Gastroesophageal sphincter (tissue), 3 donors: Measurements from ENCODE around the gene TMEM214.

Source experiments
- CTCF ChIP-seq, 4 experiments: fragments of 200-600 bp in 2 of 4; fragments of 450-650 bp in 2 of 4; sonication (generic) in 1 of 4; IDR thresholded peaks; one replicate each; pipeline ENCODE4 v1.5.1; 2017 to 2019; ENCODE audit warnings: antibody characterized with exemption in 4 of 4, mild to moderate bottlenecking in 2 of 4, moderate library complexity in 2 of 4
- EP300 ChIP-seq: sonication (generic); formaldehyde crosslinking; IDR thresholded peaks from one replicate; pipeline ENCODE4 v1.6.1; 2017; ENCODE audit warnings: antibody characterized with exemption, mild to moderate bottlenecking
- POLR2A ChIP-seq, 2 donors: fragments of 450-650 bp; IDR thresholded peaks; one replicate each; pipeline ENCODE4 v1.6.1; 2017; ENCODE audit warnings: antibody characterized with exemption in 2 of 2, mild to moderate bottlenecking in 2 of 2, moderate library complexity in 1 of 2
- POLR2AphosphoS5 ChIP-seq: sonication (generic); formaldehyde crosslinking; IDR thresholded peaks from one replicate; pipeline ENCODE4 v1.6.1; 2017; ENCODE audit warnings: antibody characterized with exemption

DNA sequence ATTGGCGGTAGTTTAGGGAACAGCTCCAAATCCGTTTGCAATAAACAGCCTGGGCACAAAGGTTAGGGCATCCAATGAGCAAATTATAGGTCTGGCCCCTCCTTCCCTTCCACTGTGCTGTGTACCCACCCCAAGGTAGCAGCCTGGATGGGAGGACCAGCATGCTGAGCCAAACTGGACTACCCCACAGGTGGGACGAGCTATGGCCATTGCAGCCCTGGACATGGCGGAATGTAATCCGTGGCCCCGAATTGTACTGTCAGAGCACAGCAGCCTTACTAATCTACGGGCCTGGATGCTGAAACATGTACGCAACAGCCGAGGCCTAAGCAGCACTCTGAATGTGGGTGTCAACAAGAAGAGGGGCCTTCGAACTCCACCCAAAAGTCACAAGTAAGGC lies 25.4 kb downstream of the TMEM214 start:
- no peak for TF ChIP-seq POLR2AphosphoS5
- TF ChIP-seq CTCF (IDR thresholded peaks at IDR 0.05), result no peak
- TF ChIP-seq POLR2A (IDR thresholded peaks at IDR 0.05), result no peak
- TF ChIP-seq EP300, result no peak
